HS-27A (cell line): ENCODE results near the gene BAHCC1.

ENCODE experiments used
- DNase-seq: peaks from one replicate; pipeline ENCODE4 v3.0.0-alpha.2; 2012; ENCODE audit warnings: low read depth, missing footprints

The BAHCC1 gene

GRCh38 chr17:81493198-81494038 lies 98.2 kb downstream of the BAHCC1 start:
- DNase-seq, result no peak

GRCh38 chr17:81494626-81495377 lies 99.5 kb downstream of the BAHCC1 start:
- no peak for DNase-seq

GRCh38 chr17:81498953-81499600 lies 103.8 kb downstream of the BAHCC1 start:
- DNase-seq, result no peak

- no peak for DNase-seq
Measured at GRCh38 chr17:81499601-81499970, 104.3 kb downstream of the BAHCC1 start.

DNA sequence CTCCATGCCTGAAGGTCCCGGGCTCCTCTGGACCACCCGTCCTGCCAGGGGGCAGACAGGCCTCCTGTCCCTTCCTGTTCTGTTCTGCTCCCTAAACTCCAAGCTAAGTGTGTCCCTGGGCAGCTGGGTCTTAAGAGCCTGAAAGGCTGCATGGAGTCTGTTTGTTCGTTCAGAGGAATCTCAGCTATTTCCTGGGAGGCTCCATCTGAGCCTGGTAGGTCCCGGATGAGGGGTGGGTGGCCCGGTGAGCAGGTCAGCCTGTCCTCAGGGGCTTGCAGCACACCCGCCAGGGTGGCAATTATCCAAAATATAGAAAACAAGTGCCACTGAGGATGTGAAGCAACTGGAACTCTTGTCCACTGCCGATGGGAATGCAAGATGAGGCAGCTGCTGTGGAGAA lies 104.8 kb downstream of the BAHCC1 start:
- no peak for DNase-seq

DNA sequence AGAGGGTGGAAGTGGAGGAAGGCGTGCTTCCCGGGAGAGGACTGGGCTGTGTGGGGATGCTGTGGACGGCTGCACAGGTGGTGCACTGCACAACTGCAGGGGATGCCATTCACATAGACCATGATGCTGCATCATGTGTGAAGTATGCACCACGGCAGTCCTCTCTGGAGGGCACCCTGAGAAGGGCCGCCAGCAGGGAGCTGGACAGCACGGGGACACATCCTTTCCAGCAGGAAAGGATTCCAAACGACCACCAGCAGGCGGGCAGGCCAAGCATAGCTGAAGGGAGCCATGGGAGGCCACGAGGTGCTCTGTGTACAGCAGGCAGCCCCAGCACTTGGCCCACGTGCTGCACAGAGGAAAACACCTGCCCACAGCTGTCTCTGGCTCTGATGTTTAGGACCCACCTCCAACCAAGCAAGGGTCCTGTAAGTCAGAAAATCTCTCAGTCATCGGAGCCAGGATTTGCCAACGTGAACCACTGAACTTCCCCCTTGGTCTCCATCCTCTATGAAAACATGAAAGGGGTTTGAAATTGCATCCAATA lies 107.3 kb downstream of the BAHCC1 start:
- no peak for DNase-seq

DNA sequence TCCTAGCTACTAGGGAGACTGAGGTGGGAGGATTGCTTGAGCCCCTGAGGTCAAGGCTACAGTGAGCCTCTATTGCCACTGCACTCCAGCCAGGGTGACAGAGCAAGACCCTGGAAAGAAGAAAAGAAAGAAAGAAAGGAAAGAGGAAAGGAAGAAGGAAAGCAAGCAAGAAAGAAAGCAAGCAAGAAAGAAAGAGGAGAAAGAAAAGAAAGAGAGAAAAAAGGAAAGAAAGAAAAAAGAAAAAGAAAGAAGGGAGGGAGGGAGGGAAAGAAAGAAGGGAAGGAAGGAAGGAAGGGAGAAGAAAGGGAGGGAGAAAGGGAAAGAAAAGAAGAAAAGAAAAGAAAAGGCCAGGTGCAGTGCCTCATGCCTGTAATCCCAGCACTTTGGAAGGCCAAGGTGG lies 108.4 kb downstream of the BAHCC1 start:
- no peak for DNase-seq

DNA sequence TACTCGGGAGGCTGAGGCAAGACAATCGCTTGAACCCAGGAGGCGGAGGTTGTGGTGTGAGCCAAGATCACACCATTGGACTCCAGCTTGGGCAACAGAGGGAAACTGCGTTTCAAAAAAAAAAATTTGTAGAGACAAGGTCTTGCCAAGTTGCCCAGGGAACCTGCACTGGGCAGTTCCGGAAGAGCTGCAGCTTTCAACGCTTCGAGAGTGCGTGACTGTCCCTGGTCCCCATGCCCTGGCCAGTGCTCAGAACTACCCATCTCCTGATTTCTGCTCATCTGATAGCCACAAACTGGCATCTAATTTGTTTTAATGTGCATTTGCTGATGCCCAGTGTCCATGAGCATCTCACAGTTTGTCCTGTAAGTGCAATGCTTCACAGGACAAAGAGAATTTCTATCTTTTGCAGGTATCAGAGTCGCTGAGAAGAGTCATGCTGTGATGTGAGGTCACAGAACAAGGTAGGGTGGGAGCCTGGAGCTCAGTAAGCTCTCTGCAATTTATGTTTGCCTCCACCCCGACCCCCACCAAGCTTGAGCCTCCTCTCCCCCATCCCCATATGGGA lies 113.5 kb downstream of the BAHCC1 start:
- no peak for DNase-seq

GRCh38 chr17:81509207-81509971 lies 114.1 kb downstream of the BAHCC1 start:
- no peak for DNase-seq

GRCh38 chr17:81509972-81510784 lies 114.9 kb downstream of the BAHCC1 start:
- DNase-seq, result no peak

GRCh38 chr17:81510785-81511553 lies 115.7 kb downstream of the BAHCC1 start:
- no peak for DNase-seq

DNA sequence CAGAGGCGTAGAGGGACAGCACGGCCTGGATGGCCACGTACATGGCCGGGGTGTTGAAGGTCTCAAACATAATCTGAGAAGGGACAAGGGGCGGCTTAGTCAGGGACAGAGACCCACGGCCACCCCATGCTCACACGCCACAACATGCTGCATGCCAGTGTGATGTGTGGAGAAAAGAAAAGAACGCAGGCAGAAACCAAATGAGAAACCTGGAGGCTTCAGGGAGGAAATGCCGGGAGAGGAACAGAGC lies 116.2 kb downstream of the BAHCC1 start:
- DNase-seq, result no peak

DNA sequence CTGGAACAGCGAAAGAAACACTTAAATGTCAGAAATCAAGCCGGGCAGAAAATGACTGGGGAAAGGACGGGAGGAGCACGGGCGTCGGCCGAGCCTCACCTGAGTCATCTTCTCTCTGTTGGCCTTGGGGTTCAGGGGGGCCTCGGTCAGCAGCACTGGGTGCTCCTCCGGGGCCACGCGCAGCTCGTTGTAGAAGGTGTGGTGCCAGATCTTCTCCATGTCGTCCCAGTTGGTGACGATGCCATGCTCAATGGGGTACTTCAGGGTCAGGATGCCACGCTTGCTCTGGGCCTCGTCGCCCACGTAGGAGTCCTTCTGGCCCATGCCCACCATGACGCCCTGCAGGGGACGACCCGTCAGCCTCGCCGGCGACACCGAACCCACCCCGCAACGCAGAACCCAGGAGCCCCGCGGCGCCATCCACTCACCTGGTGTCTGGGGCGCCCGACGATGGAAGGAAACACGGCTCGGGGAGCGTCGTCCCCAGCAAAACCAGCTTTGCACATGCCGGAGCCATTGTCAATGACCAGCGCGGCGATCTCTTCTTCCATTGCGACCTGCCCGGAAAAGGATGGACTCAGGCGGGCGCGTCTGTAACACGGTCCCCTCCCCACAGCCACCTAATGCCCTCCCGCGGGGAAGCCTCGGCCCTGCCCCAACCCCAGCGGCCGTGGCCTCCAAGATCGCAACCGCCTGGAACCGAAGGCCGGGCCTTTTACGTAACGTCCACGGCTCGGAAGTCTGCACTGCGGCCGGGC lies 116.7 kb downstream of the BAHCC1 start:
- no peak for DNase-seq

- DNase-seq, result no peak
Measured at GRCh38 chr17:81512562-81513371, 117.5 kb downstream of the BAHCC1 start, which contains the start of gene ACTG1. Gene ACTG1, minus strand, starts transcription at chr17:81512799. Its CDS starts 445 bp downstream, at chr17:81512354.

GRCh38 chr17:81513372-81513752 lies 118.1 kb downstream of the BAHCC1 start:
- no peak for DNase-seq

DNA sequence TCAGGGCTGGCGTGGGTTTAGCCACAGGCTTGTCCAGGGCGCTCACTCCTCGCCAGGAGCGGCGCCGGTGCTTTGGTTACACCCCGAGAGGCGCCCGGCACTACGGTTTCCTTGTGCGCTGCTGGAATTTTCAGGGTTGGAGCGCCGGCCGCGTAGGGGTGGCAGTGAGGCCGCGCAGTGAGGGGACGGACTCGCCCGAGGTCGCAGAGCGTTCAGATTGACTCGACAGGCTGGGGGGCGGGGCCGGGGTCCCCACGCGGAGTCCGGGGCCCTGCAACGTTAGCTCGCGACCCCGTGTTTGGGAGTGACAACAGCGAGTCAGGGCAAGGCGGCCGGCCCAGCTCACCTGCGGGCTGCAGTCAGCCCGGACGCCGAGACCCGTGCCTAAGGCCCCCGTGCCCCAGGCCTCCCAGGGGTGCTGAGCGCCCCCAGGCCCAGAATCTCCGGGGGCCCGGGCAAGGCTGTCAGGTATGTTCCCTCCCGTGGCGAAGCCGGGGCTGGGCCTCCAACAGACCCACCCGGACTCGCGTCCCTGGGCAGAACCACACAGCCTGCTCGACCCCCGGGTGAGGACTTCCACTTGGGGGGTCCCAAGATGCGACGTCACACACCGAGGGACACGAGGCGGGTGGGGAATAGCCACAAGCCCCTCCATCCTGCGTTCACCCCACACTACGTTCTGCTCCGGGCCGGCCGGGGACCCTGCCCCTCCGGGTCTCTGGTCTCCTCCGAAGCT lies 118.7 kb downstream of the BAHCC1 start:
- DNase-seq, result no peak

GRCh38 chr17:81514489-81514738 lies 119.2 kb downstream of the BAHCC1 start:
- DNase-seq, result no peak
